Measurements from ENCODE around the gene LCAT. TPM values are rescaled to one million over a fixed set of nuclear protein-coding genes. Genes with fewer than 3 reads are reported as not detected.

LCAT gene
- total and polyA plus RNA-seq, 4 donors: 10.6 to 178 (median 45.9) TPM

DNA sequence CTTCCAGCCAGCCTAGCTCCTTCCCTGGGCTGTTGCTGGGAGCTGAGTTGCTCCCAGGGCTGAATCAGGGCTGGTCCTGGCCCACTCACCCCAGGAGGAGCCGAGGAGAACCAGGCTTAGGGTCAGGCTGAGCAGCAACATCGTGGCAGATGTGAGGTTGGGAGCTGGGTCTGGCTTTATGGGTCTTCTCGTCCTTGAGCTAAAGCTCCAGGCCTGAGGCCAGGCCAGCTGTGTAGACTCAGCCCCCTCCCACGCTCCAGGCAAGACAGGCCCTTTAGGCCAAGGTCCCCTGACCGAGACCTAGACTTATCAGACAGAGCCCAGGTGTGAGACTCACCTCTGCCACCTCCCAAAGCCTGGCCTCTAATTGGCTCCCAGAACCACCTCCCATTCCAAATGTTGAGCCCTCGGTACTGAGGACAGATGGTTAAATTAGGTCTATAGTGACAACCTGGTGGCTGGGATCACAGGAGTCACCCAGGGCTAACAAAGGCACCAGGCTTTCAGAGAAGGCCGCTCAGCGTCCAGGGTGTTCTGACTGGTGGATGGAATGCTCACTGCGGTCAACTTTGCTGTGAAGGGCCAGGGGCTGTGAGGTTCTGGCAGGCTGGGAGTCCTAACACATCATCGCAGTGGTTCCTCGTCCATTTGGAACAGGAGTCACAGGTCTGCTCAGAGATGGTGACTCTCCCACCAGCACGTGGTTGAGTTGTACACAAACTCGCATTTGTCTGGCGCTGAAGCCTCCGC, 12.0 kb downstream of the LCAT start, which contains the start of gene CTRL:
TSS of gene CTRL (minus strand) at position 151 of the 750 bp plus-strand sequence. CDS start at position 141, 10 bp downstream.
- Histone ChIP-seq H3K36me3 (ENCODE audit: control insufficient read depth in 1 of 2, insufficient read depth in 2 of 2, low read length in 1 of 2) (peaks cover 0 to 2% of the 10 kb centered on the region in 2 donors), H3K27me3 (ENCODE audit: control insufficient read depth in 1 of 2, insufficient read depth in 2 of 2, low read length in 1 of 2) (no peaks in the 10 kb centered on the region), H3K4me3 (ENCODE audit: low read length in 2 of 2) (no peak within 1 kb of the TSS), H3K4me1 (ENCODE audit: control insufficient read depth in 1 of 2, insufficient read depth in 2 of 2, low read length in 2 of 2) (no peaks in the 10 kb centered on the region), H3K27ac (ENCODE audit: low read depth in 1 of 2, low read length in 2 of 2) (no peak within 1 kb of the TSS), H3K9me3 (ENCODE audit: control insufficient read depth, low read length) (no peaks in the 10 kb centered on the region)
- WGBS, 2 donors: 84% methylated on average over 15 of the region's 15 CpGs
- no peak for ATAC-seq (ENCODE audit: low FRiP score)
- intact Hi-C loops (cut with DNase I): no loop called here
- DNase-seq: peak in 1 of 2 donors; percentile 44

GRCh38 chr16:67930678-67931211, 13.2 kb downstream of the LCAT start:
- H3K27ac ChIP-seq (ENCODE audit: low read depth in 1 of 2, low read length in 2 of 2): no peak overlapping the region
- no peaks in the 10 kb centered on the region for H3K4me1 ChIP-seq (ENCODE audit: control insufficient read depth in 1 of 2, insufficient read depth in 2 of 2, low read length in 2 of 2)
- H3K27me3 ChIP-seq (ENCODE audit: control insufficient read depth in 1 of 2, insufficient read depth in 2 of 2, low read length in 1 of 2): no peaks in the 10 kb centered on the region
- 90 to 91% methylated on average over 14 to 17 of the region's 17 CpGs for WGBS, 2 donors
- H3K36me3 ChIP-seq (ENCODE audit: control insufficient read depth in 1 of 2, insufficient read depth in 2 of 2, low read length in 1 of 2): peaks cover 0 to 2% of the 10 kb centered on the region in 2 donors
- H3K9me3 ChIP-seq (ENCODE audit: control insufficient read depth, low read length): no peaks in the 10 kb centered on the region
- no peak overlapping the region for H3K4me3 ChIP-seq (ENCODE audit: low read length in 2 of 2)
- ATAC-seq (ENCODE audit: low FRiP score): no peak
- peak in 1 of 2 donors; percentile 42 for DNase-seq
- intact Hi-C loops (cut with DNase I): no loop called here

GRCh38 chr16:67930191-67930590, 13.7 kb downstream of the LCAT start:
- Histone ChIP-seq H3K9me3 (ENCODE audit: control insufficient read depth, low read length) (no peaks in the 10 kb centered on the region), H3K4me3 (ENCODE audit: low read length in 2 of 2) (no peak overlapping the region), H3K36me3 (ENCODE audit: control insufficient read depth in 1 of 2, insufficient read depth in 2 of 2, low read length in 1 of 2) (peaks cover 0 to 2% of the 10 kb centered on the region in 2 donors), H3K27me3 (ENCODE audit: control insufficient read depth in 1 of 2, insufficient read depth in 2 of 2, low read length in 1 of 2) (no peaks in the 10 kb centered on the region), H3K27ac (ENCODE audit: low read depth in 1 of 2, low read length in 2 of 2) (no peak overlapping the region), H3K4me1 (ENCODE audit: control insufficient read depth in 1 of 2, insufficient read depth in 2 of 2, low read length in 2 of 2) (no peaks in the 10 kb centered on the region)
- 88 to 90% methylated on average over 14 of the region's 14 CpGs for WGBS, 2 donors
- ATAC-seq (ENCODE audit: low FRiP score) (no peak), DNase-seq (peak in 1 of 2 donors; percentile 30)
- intact Hi-C loops (cut with DNase I): no loop called here

DNA sequence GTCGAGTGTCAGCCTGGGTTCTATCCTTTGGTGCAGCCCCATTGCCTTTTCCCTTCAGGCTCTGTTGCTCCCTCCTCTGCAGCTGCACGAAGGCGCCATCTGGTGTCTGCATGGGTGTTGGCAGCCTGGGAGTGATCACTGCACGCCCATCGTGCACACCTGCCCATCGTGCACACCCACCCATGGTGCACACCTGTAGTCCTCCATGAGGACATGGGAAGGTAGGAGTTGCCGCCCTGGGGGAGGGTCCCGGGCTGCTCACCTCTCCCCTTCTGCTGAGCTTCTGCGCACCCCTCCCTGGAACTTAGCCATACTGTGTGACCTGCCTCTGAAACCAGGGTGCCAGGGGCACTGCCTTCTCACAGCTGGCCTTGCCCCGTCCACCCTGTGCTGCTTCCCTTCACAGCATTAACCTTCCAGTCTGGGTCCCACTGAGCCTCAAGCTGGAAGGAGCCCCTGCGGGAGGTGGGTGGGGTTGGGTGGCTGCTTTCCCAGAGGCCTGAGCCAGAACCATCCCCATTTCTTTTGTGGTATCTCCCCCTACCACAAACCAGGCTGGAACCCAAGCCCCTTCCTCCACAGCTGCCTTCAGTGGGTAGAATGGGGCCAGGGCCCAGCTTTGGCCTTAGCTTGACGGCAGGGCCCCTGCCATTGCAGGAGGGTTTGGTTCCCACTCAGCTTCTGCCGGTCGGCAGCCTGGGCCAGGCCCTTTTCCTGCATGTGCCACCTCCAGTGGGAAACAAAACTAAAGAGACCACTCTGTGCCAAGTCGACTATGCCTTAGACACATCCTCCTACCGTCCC, 15.2 kb downstream of the LCAT start:
- Histone ChIP-seq H3K4me1 (ENCODE audit: control insufficient read depth in 1 of 2, insufficient read depth in 2 of 2, low read length in 2 of 2) (no peaks in the 10 kb centered on the region), H3K9me3 (ENCODE audit: control insufficient read depth, low read length) (no peaks in the 10 kb centered on the region), H3K4me3 (ENCODE audit: low read length in 2 of 2) (no peak overlapping the region), H3K27ac (ENCODE audit: low read depth in 1 of 2, low read length in 2 of 2) (no peak overlapping the region), H3K27me3 (ENCODE audit: control insufficient read depth in 1 of 2, insufficient read depth in 2 of 2, low read length in 1 of 2) (no peaks in the 10 kb centered on the region), H3K36me3 (ENCODE audit: control insufficient read depth in 1 of 2, insufficient read depth in 2 of 2, low read length in 1 of 2) (peaks cover 0 to 2% of the 10 kb centered on the region in 2 donors)
- 47 to 50% methylated on average over 16 of the region's 16 CpGs for WGBS, 2 donors
- peak; percentile 78 for ATAC-seq (ENCODE audit: low FRiP score)
- intact Hi-C loops (cut with DNase I): loop anchor here (1.0 to 2.0 kb wide), 3 partner anchors 44 to 114 kb away; partner anchors contain the start of gene NRN1L (in 1 of the 2)
- peak; percentile 77 to 90 for DNase-seq

DNA sequence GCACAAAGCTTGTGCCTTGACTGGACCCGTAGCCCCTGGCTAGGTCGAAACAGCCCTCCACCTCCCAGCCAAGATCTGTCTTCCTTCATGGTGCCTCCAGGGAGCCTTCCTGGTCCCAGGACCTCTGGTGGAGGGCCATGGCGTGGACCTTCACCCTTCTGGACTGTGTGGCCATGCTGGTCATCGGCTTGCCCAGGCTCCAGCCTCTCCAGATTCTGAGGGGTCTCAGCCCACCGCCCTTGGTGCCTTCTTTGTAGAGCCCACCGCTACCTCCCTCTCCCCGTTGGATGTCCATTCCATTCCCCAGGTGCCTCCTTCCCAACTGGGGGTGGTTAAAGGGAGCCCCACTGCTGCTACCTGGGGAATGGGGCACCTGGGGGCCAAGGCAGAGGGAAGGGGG, 15.8 kb downstream of the LCAT start:
- H3K36me3 ChIP-seq (ENCODE audit: control insufficient read depth in 1 of 2, insufficient read depth in 2 of 2, low read length in 1 of 2): peaks cover 0 to 2% of the 10 kb centered on the region in 2 donors
- H3K4me3 ChIP-seq (ENCODE audit: low read length in 2 of 2): no peak overlapping the region
- ATAC-seq (ENCODE audit: low FRiP score): no peak
- H3K9me3 ChIP-seq (ENCODE audit: control insufficient read depth, low read length): no peaks in the 10 kb centered on the region
- peak in 1 of 2 donors; percentile 26 for DNase-seq
- H3K4me1 ChIP-seq (ENCODE audit: control insufficient read depth in 1 of 2, insufficient read depth in 2 of 2, low read length in 2 of 2): no peaks in the 10 kb centered on the region
- 78 to 88% methylated on average over 7 of the region's 7 CpGs for WGBS, 2 donors
- no peak overlapping the region for H3K27ac ChIP-seq (ENCODE audit: low read depth in 1 of 2, low read length in 2 of 2)
- intact Hi-C loops (cut with DNase I): loop anchor here (1.0 to 2.0 kb wide), 3 partner anchors 44 to 113 kb away; partner anchors contain the start of gene NRN1L (in 1 of the 2)
- no peaks in the 10 kb centered on the region for H3K27me3 ChIP-seq (ENCODE audit: control insufficient read depth in 1 of 2, insufficient read depth in 2 of 2, low read length in 1 of 2)

GRCh38 chr16:67927131-67927941, 16.6 kb downstream of the LCAT start:
- no peaks in the 10 kb centered on the region for H3K4me1 ChIP-seq (ENCODE audit: control insufficient read depth in 1 of 2, insufficient read depth in 2 of 2, low read length in 2 of 2)
- H3K27me3 ChIP-seq (ENCODE audit: control insufficient read depth in 1 of 2, insufficient read depth in 2 of 2, low read length in 1 of 2): no peaks in the 10 kb centered on the region
- WGBS, 2 donors: 90 to 92% methylated on average over 22 of the region's 22 CpGs
- intact Hi-C loops (cut with DNase I): loop anchor here in 1 of 2 donors (1.0 kb wide), 1 partner anchor 43 kb away; the partner anchor contains the start of gene NRN1L
- H3K4me3 ChIP-seq (ENCODE audit: low read length in 2 of 2): no peak overlapping the region
- ATAC-seq (ENCODE audit: low FRiP score): no peak
- H3K36me3 ChIP-seq (ENCODE audit: control insufficient read depth in 1 of 2, insufficient read depth in 2 of 2, low read length in 1 of 2): peaks cover 0 to 2% of the 10 kb centered on the region in 2 donors
- no peaks in the 10 kb centered on the region for H3K9me3 ChIP-seq (ENCODE audit: control insufficient read depth, low read length)
- no peak overlapping the region for H3K27ac ChIP-seq (ENCODE audit: low read depth in 1 of 2, low read length in 2 of 2)
- peak in 1 of 2 donors; percentile 70 for DNase-seq

DNA sequence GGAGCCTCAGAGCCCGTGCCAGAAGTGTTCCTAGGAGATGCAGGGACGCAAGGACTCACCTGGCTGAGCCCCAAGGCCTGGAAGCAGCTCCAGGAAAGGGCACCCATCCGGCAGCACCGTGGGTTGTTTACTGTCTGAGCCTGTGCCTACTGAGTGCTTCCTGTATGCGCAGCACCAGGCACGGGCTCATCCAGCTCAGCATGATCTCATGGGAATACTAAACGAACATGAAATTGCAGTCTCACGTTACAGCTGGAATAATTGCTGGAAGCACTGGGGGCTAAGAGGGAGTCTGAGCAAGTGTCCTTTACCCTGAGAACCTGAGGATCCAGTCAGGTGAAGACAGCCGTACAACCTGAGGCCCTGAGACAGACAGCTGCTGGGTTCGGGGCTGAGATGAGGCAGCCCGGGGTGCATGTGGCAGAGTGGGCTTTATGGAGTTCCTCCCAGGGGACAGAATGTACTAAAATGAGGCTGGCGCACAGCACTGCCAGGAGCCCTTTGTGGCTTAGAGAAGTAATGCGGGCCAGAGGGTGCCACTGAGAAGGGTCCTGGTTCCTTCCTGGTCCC, 17.7 kb downstream of the LCAT start:
- H3K36me3 ChIP-seq (ENCODE audit: control insufficient read depth in 1 of 2, insufficient read depth in 2 of 2, low read length in 1 of 2): peaks cover 0 to 2% of the 10 kb centered on the region in 2 donors
- H3K27ac ChIP-seq (ENCODE audit: low read depth in 1 of 2, low read length in 2 of 2): peak overlapping the region in 1 of 2 donors; percentile 41
- ATAC-seq (ENCODE audit: low FRiP score): no peak
- H3K4me3 ChIP-seq (ENCODE audit: low read length in 2 of 2): no peak overlapping the region
- H3K27me3 ChIP-seq (ENCODE audit: control insufficient read depth in 1 of 2, insufficient read depth in 2 of 2, low read length in 1 of 2): no peaks in the 10 kb centered on the region
- WGBS, 2 donors: 9 to 10% methylated on average over 13 of the region's 13 CpGs
- peak in 1 of 2 donors; percentile 72 for DNase-seq
- no peaks in the 10 kb centered on the region for H3K4me1 ChIP-seq (ENCODE audit: control insufficient read depth in 1 of 2, insufficient read depth in 2 of 2, low read length in 2 of 2)
- intact Hi-C loops (cut with DNase I): no loop called here
- no peaks in the 10 kb centered on the region for H3K9me3 ChIP-seq (ENCODE audit: control insufficient read depth, low read length)

Measured in aorta (tissue), 5 donors.